Umbilical cord (tissue), 2 donors: ENCODE data around the gene TTLL12. TPM values are rescaled to one million over a fixed set of nuclear protein-coding genes. Genes with fewer than 3 reads are reported as not detected.
A peak's percentile ranks its signal among the peaks of the same experiment; 100 is the strongest.

Experiments
- DNase-seq: peaks from one replicate; pipeline ENCODE4 v3.0.0-alpha.2; 2015; ENCODE audit warnings: low spot score
- total RNA-seq: library from RNA; depleted of rRNA; stranded (reverse); fragments of >200 nt; gene quantifications from one replicate; pipeline ENCODE4 v1.2.3, GENCODE V29; 2014; ENCODE audit warnings: low replicate concordance; ENCODE audit not compliant: insufficient read depth

Gene TTLL12
- total RNA-seq, 1 donor from 2014 or later = 10.6 TPM

- no peak for DNase-seq
Measured at GRCh38 chr22:43213962-43214361, 27.0 kb upstream of the TTLL12 start.

DNA sequence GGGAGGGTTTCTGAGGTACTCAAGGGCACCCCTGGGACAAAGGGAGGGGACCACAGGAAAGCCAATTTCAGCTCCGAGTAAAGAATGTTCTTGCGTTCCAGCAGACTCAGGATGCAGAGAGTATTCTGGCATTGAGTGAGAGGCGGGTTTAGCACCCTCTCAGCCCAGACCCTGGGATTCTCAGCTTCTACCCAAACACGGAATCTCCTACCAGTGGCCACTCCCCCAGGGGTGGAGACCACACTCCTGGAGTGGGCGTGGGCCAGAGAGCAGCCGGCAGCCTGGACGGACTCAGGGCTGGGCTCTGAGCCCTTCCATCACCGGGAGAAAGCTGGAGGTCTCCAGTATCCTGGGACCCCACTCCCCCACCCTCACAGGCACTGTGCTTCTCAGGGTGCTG is 26.1 kb upstream of the TTLL12 start:
- peak; percentile 72 for DNase-seq

- no peak for DNase-seq
Measured at GRCh38 chr22:43212434-43212952, 25.6 kb upstream of the TTLL12 start.

DNA sequence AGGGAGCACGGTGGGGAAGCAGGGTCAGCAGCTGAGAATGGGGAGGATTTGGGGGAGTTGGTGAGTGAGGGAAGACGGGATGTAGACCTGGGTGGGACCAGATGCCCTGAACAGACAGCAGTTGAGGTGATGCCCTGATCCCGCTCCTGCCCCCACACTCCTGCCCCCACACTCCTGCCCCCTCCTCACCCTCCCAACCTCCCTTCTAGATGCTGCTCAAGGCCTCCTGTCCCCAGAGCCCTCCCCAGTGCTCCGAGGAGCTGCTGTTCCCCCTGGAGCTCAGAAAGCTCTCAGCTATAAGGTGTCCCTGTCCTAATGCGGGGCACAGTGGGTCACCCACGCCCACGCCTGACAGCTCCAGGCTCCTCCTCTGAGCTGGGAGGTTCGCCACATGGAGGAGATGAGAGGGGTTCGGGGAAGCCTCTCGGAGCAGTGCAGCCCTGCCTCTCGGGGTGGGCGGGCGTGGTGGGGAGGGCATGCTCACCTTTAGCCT is 25.1 kb upstream of the TTLL12 start:
- DNase-seq = no peak

DNA sequence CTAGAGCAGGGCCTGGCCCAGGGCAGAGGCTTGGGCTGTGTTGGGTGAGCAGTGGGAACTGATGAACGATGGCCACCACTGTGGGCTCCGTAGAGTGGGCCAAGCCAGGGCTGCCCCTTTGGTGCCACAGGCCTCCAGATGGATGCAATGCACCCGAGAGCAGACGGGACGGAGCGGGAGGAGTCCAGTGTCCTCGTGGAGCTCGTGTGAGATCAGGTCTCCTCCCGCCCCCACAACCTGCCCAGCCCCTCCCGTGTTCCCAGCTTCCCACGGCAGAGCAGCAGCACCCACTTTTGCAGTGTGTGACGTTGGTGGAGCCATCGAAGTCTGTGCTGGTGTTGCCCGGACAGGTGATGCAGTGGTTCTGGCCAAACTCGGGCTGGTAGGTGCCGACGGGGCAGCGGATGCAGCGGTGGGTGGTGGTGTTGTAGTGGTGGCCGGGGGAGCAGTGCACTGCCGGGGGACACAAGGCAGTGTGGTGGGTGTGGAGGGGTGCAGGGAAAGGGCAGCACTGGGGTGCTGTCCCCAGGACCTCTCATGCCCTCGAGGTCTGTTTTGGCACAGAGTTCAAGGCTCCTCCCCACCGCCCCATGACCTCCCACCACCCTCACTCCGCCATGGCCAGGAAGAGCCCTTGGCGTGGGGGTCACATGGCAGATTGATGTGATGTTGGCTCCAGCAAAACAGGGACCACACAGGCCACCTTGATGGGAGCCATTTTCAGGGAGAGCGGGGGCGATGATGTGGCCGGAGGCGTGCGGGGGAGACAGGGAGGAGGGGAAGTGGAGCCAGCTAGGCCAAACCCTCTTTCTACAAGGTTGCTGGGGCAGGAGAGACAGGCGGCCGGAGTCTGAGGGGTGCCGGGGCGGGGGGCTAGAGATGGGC is 23.9 kb upstream of the TTLL12 start:
- no peak for DNase-seq

- DNase-seq = no peak
Measured at GRCh38 chr22:43209971-43210370, 23.0 kb upstream of the TTLL12 start.

DNA sequence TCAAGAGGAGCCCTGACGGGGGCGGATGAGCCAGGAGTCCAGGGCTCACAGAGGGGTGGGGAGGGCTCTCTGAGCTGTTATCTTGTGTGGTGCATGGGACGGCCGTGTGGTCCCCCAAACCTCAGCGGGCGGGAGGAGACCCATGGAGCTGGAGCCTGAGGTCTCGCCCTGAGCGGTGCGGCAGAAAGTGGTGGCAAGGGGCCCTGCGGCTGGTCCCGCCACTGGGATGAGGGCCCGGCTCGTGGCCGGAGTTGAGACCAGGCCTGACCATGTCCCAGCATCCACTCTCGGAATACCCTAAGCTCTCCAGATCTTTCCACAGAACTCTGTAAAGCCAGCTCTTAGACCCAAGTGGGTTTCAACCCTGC is 22.6 kb upstream of the TTLL12 start:
- no peak for DNase-seq

DNA sequence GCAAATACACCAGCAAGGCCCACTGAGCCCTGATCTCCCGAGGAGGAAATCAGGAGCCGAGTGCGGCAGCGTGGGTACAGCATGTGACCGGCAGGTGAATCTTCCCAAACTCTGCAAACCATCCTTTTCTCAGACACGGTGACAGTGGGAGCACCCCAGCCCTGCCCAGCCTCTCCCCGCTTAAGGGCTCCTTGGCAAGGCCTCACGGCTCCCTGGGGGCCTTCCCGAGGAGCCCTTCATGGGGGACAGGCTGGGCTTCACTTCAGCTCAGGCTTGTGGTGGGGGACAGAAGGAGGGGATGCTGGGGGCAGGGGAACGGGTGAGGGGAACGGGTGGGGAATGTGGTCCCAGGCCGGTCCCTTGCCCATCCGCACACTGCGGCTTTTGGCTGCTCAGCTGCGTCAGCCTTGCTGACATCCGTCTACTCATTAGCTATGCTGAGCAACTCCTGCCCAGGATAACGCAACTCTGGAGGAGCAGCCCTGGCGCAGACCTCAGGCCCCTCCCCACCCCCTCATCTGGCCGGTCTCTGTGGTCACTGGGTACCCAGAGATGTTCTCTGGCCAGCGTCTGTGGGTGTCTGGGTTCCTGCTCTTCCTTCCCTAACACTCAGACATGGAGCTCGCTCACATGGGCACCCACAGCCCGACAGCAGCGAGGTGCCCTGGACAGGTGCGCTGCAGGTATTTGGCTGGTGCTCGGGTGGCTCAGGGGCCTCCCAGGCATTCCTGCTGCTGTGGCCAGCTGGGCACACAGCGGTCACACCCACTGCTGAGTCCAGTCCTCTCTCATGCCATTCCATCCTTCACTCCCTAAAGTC is 22.0 kb upstream of the TTLL12 start:
- no peak for DNase-seq

DNA sequence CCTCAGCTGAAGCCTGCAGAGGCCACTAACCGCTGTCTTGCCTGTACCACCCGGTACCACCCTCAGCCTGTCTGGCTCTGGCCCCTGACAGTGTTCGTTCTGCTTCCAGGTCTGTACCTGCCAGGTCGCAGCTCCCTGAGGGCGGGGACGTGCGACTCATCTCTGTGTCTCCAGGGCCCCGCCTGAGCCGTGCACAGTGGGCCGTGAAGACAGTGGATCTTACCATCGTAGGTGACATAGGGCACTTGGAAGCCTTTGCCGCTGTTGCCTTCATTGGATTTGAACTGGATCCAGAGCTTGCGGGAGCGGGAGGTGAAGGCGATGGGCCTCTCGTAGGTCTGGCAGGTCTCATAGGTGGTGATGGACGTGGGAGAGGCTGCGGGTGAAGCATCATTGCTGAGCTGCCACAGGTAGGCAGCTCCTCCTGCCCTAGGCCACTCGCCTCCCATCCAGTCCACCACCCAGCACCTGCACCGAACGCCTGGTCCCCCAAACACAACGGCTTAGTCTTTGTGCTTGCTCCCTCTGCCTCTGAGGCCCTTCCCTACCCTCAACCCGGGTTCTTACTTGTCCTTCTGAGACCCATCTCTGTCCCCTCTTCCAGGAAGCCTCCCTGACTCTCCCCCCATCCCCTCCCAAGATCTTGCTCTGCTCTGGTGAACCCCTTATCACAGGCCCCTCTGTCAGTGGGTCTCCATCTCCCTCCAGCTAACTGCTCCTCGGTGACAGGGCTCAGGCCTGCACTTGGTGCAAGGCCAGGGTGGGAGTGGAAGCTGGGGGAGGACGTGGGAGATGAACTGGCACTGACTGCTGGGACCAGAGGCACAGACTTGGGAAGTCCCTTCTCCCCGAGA is 21.1 kb upstream of the TTLL12 start:
- no peak for DNase-seq

- no peak for DNase-seq
Measured at GRCh38 chr22:43207386-43207785, 20.5 kb upstream of the TTLL12 start.

DNA sequence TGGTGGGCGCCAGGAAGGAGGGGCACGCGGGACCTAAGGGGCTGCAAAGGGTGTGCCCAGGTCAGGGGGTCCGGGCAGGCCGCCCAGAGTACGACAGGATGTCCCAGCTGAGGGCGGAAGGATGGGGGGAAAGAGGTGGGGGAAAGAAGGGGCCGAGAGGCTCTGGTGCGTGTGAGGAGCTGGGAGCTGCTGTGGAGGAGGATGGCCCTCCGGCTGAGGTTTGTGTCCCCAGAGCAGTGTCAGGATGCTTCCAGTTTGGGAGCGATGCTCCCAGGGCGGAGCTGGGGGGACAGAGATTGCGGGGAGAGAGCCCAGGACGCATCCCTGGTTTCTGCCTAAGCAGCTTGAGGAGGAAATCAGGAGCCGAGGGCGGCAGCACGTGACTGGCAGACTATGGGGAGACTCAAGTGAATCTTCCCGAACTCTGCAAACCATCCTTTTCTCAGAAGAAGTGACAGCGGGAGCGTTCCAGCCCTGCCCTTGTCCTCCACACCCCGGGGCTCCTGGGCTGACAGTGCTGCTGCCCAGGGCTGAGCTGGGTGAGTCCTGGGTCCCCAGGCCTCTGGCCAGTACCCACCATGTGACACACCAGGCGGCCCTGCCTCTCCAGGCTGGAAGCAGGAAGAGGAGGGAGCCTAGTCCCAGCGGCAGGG is 19.7 kb upstream of the TTLL12 start:
- DNase-seq = no peak

DNA sequence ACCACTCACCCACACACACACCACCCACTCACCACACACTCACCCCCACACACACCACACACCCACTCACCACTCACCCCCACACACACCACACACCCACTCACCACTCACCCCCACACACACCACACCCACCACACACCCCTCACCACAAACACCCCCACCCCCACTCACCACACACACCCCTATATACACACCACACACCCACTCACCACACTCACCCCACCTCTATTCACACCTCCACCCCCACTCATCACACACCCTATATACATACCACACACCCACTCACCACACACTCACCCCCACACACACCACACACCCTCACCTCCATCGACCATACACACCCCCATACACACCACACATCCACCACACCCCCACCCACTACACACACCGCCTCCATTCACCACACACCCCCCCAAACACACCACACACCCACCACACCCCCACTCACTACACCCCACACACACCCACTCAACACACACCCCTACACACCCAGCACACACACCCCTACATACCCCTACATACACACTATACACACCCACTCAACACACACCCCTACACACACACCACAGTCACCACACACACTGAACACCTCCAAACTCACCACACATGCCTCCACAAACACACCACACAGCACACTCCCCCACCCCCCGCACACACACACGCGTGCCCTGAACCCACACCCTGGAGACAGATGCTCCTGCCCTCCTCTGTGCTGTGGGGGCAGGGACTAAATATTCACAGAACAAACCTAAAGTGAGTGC is 19.0 kb upstream of the TTLL12 start:
- DNase-seq = no peak

DNA sequence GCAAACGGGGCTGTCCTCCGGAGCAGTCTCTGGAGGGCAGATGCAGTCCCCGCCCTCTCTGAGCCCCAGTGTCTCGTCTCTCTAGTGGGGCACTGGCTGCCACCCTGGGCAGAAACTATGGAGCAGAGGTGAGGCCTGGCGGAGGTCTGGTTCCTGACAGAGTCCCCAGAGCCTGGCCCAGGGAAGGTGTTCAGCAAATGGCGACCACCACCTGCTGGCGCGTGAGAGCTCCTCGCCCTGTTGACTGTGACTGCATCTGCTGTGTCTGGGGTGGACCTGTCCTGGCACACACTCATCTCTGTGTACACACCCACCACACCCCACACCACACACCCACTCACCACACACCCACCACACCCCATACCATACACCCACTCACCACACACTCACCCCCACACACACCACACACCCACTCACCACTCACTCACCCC is 18.3 kb upstream of the TTLL12 start:
- no peak for DNase-seq

DNA sequence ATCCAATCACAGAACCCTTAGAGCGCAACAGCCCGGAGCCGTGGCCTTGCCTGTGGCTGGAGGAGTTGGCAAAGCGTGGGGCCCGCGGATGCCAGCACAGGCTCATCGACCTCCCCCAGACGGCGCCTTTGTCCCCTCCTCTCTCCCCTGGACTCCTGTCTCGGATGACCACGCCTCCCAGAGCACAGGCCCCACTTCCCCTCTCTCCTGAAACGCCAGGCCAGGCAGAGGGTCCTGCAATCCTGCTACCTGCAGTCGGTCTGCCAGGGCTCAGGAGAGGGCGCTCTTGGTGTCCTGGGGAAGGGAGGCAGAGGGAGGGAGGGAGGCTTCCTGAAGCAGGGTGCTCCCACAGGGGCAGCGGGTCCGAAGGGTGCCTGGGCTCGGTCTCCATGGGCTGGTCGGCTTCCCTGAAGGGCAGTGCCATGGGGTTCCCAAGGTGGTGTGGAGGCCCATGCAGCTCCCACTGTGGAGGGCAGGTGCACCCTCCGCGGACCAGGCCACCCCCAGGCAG is 16.6 kb upstream of the TTLL12 start:
- no peak for DNase-seq

DNA sequence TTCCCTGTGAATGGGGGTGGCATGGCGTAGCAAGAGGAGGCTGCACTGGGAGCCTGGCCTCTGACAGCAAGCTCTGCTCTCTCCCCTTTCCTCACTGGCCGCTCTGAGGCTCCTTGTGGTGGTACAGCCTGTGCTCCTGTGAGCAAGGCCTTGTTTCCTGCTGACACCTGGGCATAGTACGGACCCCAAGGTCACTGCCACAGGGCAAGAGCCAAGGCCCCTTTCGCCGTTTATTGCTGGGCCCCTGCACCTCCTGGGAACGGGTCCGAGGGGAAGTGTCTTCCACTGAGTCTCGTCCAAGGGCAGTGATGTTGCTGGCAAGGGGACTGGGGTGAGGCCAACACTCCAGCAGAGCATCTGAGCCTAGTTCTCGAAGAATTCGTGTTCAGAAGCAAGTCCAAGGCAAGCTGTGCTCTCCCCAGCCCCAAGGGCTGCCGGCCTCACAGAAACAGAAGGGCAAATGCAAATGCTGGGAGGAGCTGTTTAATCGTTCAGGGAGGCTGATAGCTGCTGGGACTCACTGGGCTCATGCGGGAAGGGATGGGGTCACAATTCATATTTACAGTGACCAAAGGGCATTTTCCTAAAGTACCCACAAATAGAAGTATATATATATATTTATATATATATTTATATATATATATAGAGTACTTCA is 15.9 kb upstream of the TTLL12 start:
- no peak for DNase-seq

GRCh38 chr22:43202326-43202725 is 15.4 kb upstream of the TTLL12 start:
- DNase-seq = no peak

DNA sequence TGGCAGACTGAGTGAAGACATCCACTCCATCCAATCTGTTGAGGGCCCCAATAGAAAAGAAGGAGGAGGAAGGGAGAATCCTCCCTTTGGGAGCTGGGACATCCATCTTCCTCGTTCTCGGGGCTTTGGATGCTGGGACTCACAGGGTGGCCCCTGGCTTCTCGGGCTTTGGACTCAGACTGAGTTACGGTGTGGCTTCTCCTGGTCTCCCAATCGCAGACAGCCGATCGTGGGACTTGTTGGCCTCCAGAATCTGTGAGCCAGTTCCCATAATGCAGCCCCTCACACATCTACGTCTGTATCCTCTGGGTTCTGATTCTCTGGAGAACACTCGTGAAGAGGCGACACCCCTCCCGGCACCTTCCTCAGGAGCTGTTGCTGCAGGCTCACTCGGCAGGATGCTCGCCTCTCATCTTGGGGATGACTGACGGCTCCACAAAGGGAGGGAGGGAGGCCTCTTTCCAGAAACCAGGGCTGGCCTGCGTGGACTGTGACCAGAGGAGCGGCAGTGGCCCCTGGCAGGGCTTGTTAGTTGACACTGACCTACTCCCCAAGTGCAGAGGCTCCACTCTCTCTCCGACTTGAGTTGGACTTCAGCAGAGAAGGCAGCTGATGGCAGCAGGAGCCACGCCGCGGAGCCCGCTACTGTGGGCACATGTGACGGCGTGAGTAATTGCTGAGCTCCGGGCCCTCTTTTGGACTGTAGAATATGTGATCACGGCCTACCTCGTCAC is 14.7 kb upstream of the TTLL12 start:
- DNase-seq = no peak

DNA sequence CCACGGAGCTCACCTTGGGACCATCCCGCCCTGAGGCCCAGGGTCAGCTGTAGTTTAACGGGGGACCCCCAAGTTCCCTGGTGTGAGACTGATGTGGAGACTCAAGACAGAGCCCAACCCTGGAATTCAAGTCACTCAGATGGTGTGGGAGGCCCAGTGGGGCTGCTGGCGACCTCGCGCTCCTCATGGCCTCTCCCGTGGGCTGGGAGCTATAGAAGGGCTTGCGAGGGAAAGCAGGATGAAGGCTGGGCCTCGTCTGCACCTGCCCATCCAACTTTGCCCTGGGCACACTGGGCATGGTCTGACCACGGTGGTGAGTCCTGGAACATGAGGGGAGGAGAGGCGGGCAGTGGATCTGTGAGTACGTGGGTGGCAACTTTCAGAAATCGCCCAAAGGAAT is 13.6 kb upstream of the TTLL12 start:
- no peak for DNase-seq

- DNase-seq = no peak
Measured at GRCh38 chr22:43200031-43200430, 13.1 kb upstream of the TTLL12 start.
